HL-60 (cell line): ENCODE data around the gene RGMA.

Experiments used
- DNase-seq, 2 experiments: peaks; one replicate each; pipeline ENCODE4 v3.0.0-alpha.2; 2010 to 2020; ENCODE audit warnings: low read depth in 1 of 2, low spot score in 1 of 2
- H3K27ac ChIP-seq: fragments of 250-450 bp; sonication (Bioruptor Pico); replicated peaks from 2 replicates; pipeline ENCODE4 v1.5.1; 2020; ENCODE audit warnings: mild to moderate bottlenecking, moderate library complexity
- H3K27me3 ChIP-seq: fragments of 250-450 bp; sonication (Bioruptor Pico); 2 replicates; pipeline ENCODE4 v1.5.1; 2021; ENCODE audit warnings: mild to moderate bottlenecking, moderate library complexity; ENCODE audit not compliant: insufficient read depth, poor library complexity, severe bottlenecking
- H3K4me3 ChIP-seq: replicated peaks from 2 replicates; pipeline ENCODE4 v1.5.1; 2011; ENCODE audit warnings: mild to moderate bottlenecking, control low read depth, low read length; ENCODE audit not compliant: insufficient read depth
- CTCF ChIP-seq: IDR thresholded peaks from one replicate; pipeline ENCODE4 v1.5.1; 2011; ENCODE audit warnings: low read length, control low read depth, inconsistent platforms; ENCODE audit not compliant: insufficient read depth
- GABPA ChIP-seq: IDR thresholded peaks from 2 replicates; pipeline ENCODE4 v1.6.1; 2012; ENCODE audit warnings: low read depth
- POLR2AphosphoS5 ChIP-seq: IDR thresholded peaks from 2 replicates; pipeline ENCODE4 v1.6.1; 2012; ENCODE audit warnings: low read depth
- REST ChIP-seq: IDR thresholded peaks from 2 replicates; pipeline ENCODE4 v1.6.1; 2012; ENCODE audit warnings: low read depth; ENCODE audit not compliant: insufficient replicate concordance
- SPI1 ChIP-seq: IDR thresholded peaks from 2 replicates; pipeline ENCODE4 v1.6.1; 2012; ENCODE audit warnings: low read depth, mild to moderate bottlenecking, borderline replicate concordance

RGMA gene

DNA sequence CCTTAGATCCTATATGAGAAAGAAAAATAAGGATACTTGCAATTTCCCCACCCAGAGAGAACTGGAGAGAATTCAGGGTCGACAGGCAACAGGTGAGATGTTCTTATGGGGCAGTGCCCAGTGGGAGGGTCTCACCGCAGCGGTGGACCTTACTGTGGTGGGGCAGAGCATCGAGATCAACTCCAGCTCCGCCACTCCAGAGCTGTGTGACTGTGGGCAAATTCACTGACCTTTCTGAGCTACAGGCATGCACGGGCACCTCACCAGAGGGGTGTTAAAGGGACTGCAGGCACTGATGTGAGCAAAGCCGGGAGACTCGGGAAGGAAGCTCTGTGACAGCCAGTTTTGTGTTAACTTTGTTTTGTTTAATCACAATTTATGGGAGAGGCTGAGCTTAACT is 30.9 kb downstream of the RGMA start:
- TF ChIP-seq GABPA, result no peak
- TF ChIP-seq POLR2AphosphoS5, result no peak
- TF ChIP-seq SPI1, result no peak
- TF ChIP-seq CTCF, result no peak
- no peak for TF ChIP-seq REST
- H3K27me3 ChIP-seq, result peaks cover 7% of the 10 kb centered on the region
- H3K27ac ChIP-seq, result no peak overlapping the region
- no peak overlapping the region for H3K4me3 ChIP-seq
- no peak for DNase-seq

- Histone ChIP-seq H3K4me3 (no peak overlapping the region), H3K27me3 (peaks cover 7% of the 10 kb centered on the region), H3K27ac (no peak overlapping the region)
- no peak for DNase-seq
- TF ChIP-seq POLR2AphosphoS5 (no peak), REST (no peak), SPI1 (no peak), CTCF (no peak), GABPA (no peak)
These were observed 31.4 kb downstream of the RGMA start for GRCh38 chr15:93057618-93058017.

DNA sequence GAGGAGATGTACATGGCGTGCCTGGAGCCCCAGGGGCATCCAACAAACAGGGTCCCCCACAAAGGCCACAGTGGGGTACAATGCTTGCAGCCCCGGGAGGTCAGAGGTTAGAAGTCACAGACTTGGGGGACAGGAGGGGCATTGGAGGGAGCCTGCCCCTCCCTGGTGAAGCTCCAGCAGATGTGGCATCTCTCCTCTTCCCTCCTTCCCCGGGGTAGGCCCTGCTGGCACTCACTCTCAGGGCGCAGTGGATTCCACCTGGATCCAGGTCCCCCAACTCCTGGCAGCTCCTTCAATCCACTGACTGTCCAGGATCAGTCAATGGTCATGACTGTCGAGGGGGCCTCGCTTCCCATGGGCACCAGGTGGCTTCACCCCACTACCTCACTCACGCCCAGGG is 32.2 kb downstream of the RGMA start:
- peaks cover 7% of the 10 kb centered on the region for H3K27me3 ChIP-seq
- no peak overlapping the region for H3K4me3 ChIP-seq
- no peak for DNase-seq
- no peak overlapping the region for H3K27ac ChIP-seq
- TF ChIP-seq POLR2AphosphoS5 (no peak), CTCF (no peak), SPI1 (no peak), GABPA (no peak), REST (no peak)
